Smooth muscle cell (in vitro differentiated cells): ENCODE data around the gene IFT88. TPM values are rescaled to one million over a fixed set of nuclear protein-coding genes. Genes with fewer than 3 reads are reported as not detected.

Experiments
- DNase-seq: peaks from one replicate; lab custom pipeline; 2025; ENCODE audit not compliant: unreplicated experiment; lab: John Stamatoyannopoulos, UW
- H2AFZ ChIP-seq: fragments of 200-600 bp; sonication (generic); 2 replicates; pipeline ENCODE4 v1.6.0; 2016; ENCODE audit warnings: antibody characterized with exemption, low read depth, mild to moderate bottlenecking
- H3F3A ChIP-seq: fragments of 200-600 bp; sonication (generic); 2 replicates; pipeline ENCODE4 v1.6.0; 2017; ENCODE audit warnings: antibody characterized with exemption, low read depth
- H3K27ac ChIP-seq: fragments of 200-600 bp; sonication (generic); 2 replicates; pipeline ENCODE4 v1.5.1; 2016; ENCODE audit warnings: low read depth, mild to moderate bottlenecking
- H3K27me3 ChIP-seq: fragments of 200-600 bp; sonication (generic); 2 replicates; pipeline ENCODE4 v1.6.1; 2016; ENCODE audit warnings: low read depth, mild to moderate bottlenecking
- H3K36me3 ChIP-seq: fragments of 200-600 bp; sonication (generic); 2 replicates; pipeline ENCODE4 v1.5.1; 2016; ENCODE audit warnings: low read depth
- H3K4me1 ChIP-seq: fragments of 200-600 bp; sonication (generic); 2 replicates; pipeline ENCODE4 v1.5.1; 2016; ENCODE audit warnings: low read depth
- H3K4me2 ChIP-seq: fragments of 200-600 bp; sonication (generic); 2 replicates; pipeline ENCODE4 v1.6.0; 2016; ENCODE audit warnings: mild to moderate bottlenecking
- H3K4me3 ChIP-seq: fragments of 200-600 bp; sonication (generic); 2 replicates; pipeline ENCODE4 v1.5.1; 2016; ENCODE audit warnings: mild to moderate bottlenecking
- H3K79me2 ChIP-seq: fragments of 200-600 bp; sonication (generic); 2 replicates; pipeline ENCODE4 v1.6.0; 2016; ENCODE audit warnings: low read depth, mild to moderate bottlenecking
- H3K9ac ChIP-seq: fragments of 200-600 bp; sonication (generic); 2 replicates; pipeline ENCODE4 v1.6.0; 2016; ENCODE audit warnings: low read depth
- H3K9me3 ChIP-seq: fragments of 200-600 bp; sonication (generic); replicated peaks from 2 replicates; pipeline ENCODE4 v1.5.1; 2016; ENCODE audit warnings: low read depth
- H4K20me1 ChIP-seq: fragments of 200-600 bp; sonication (generic); 2 replicates; pipeline ENCODE4 v1.6.0; 2016; ENCODE audit warnings: low read depth
- CTCF ChIP-seq: fragments of 200-600 bp; sonication (generic); IDR thresholded peaks from 2 replicates; pipeline ENCODE4 v1.5.1; 2017; ENCODE audit warnings: borderline replicate concordance, mild to moderate bottlenecking, antibody characterized with exemption; ENCODE audit not compliant: insufficient read depth, poor library complexity, severe bottlenecking
- WGBS: methylation state at CpG from one replicate; pipeline ENCODE4 v1.1.7; 2016; ENCODE audit warnings: low lambda C conversion rate; 5-methylcytosine and 5-hydroxymethylcytosine counted together
- polyA plus RNA-seq: library from polyadenylated mRNA; unstranded; fragments of >200 nt; fragmentation: Nextera tagmentation; extraction: Ambion mirVana; gene quantifications from 2 replicates; pipeline ENCODE4 v1.2.1, GENCODE V29; 2016
- total RNA-seq: library from RNA; depleted of rRNA; stranded (reverse); fragments of >200 nt; gene quantifications from 2 replicates; pipeline ENCODE4 v1.2.3, GENCODE V29; 2014

Gene IFT88
- total and polyA plus RNA-seq, 2 experiments from 2014 or later, result 9.0 to 13.4 TPM

GRCh38 chr13:20610006-20610405, 43.0 kb downstream of the IFT88 start:
- no peaks in the 10 kb centered on the region for H3K4me1 ChIP-seq
- no peak overlapping the region for H3K4me2 ChIP-seq
- no peaks in the 10 kb centered on the region for H3K27me3 ChIP-seq
- no peak overlapping the region for H3K4me3 ChIP-seq
- no peak overlapping the region for H3K9ac ChIP-seq
- no peak for TF ChIP-seq CTCF
- no peaks in the 10 kb centered on the region for H4K20me1 ChIP-seq
- H2AFZ ChIP-seq, result no peak overlapping the region
- H3F3A ChIP-seq, result no peaks in the 10 kb centered on the region
- no peaks in the 10 kb centered on the region for H3K9me3 ChIP-seq
- H3K79me2 ChIP-seq, result no peaks in the 10 kb centered on the region
- no peak for DNase-seq
- H3K27ac ChIP-seq, result no peak overlapping the region
- no peaks in the 10 kb centered on the region for H3K36me3 ChIP-seq
- WGBS, result 65% methylated on average over 4 of the region's 4 CpGs

- H3K4me1 ChIP-seq, result no peaks in the 10 kb centered on the region
- H3F3A ChIP-seq, result no peaks in the 10 kb centered on the region
- H2AFZ ChIP-seq, result no peak overlapping the region
- TF ChIP-seq CTCF, result no peak
- DNase-seq, result no peak
- no peaks in the 10 kb centered on the region for H4K20me1 ChIP-seq
- H3K4me2 ChIP-seq, result no peak overlapping the region
- no peak overlapping the region for H3K4me3 ChIP-seq
- no peaks in the 10 kb centered on the region for H3K9me3 ChIP-seq
- H3K27ac ChIP-seq, result no peak overlapping the region
- no peaks in the 10 kb centered on the region for H3K36me3 ChIP-seq
- H3K79me2 ChIP-seq, result no peaks in the 10 kb centered on the region
- WGBS, result 67% methylated on average over 3 of the region's 3 CpGs
- no peak overlapping the region for H3K9ac ChIP-seq
- H3K27me3 ChIP-seq, result no peaks in the 10 kb centered on the region
Measured at GRCh38 chr13:20616059-20616797, 49.3 kb downstream of the IFT88 start.

GRCh38 chr13:20623000-20623399, 56.0 kb downstream of the IFT88 start:
- Histone ChIP-seq H3K4me2 (no peak overlapping the region), H3K27me3 (no peaks in the 10 kb centered on the region), H3F3A (no peaks in the 10 kb centered on the region), H4K20me1 (no peaks in the 10 kb centered on the region), H3K36me3 (peaks cover 9% of the 10 kb centered on the region), H2AFZ (no peak overlapping the region), H3K9ac (no peak overlapping the region), H3K4me1 (no peaks in the 10 kb centered on the region), H3K79me2 (no peaks in the 10 kb centered on the region), H3K9me3 (peaks cover 9% of the 10 kb centered on the region), H3K27ac (no peak overlapping the region), H3K4me3 (no peak overlapping the region)
- no peak for TF ChIP-seq CTCF
- WGBS, result 95% methylated on average over 3 of the region's 3 CpGs
- DNase-seq, result no peak

GRCh38 chr13:20624213-20624612, 57.3 kb downstream of the IFT88 start:
- WGBS, result 100% methylated on average over 4 of the region's 4 CpGs
- Histone ChIP-seq H3F3A (no peaks in the 10 kb centered on the region), H3K4me2 (no peak overlapping the region), H2AFZ (no peak overlapping the region), H3K4me1 (no peaks in the 10 kb centered on the region), H3K9me3 (peaks cover 9% of the 10 kb centered on the region), H3K9ac (no peak overlapping the region), H3K79me2 (no peaks in the 10 kb centered on the region), H3K27ac (no peak overlapping the region), H3K27me3 (no peaks in the 10 kb centered on the region), H3K4me3 (no peak overlapping the region), H3K36me3 (peaks cover 9% of the 10 kb centered on the region), H4K20me1 (no peaks in the 10 kb centered on the region)
- DNase-seq, result no peak
- no peak for TF ChIP-seq CTCF
